ENCODE data around the gene KLHDC7B.

DNA sequence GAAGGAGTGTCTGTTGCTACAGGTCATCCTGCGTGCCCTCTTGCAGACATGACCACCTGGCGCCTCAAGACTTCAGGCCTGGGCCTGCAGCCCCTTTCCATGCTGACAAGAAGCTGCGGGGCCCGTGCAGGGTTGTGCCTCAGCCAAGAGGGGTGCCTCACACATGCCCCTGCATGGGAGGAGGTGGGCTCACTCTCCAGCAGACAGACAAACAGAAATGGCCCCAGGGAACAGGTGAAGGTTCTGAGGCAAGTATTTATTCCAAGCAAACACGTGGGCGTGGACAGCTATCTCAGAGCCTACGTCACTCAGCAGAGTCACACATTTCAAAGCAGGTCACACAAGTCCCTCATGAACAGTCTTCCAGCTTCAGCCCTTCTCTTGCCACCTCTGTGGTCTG is 22.9 kb downstream of the KLHDC7B start:
- TF ChIP-seq, protein P1, sequence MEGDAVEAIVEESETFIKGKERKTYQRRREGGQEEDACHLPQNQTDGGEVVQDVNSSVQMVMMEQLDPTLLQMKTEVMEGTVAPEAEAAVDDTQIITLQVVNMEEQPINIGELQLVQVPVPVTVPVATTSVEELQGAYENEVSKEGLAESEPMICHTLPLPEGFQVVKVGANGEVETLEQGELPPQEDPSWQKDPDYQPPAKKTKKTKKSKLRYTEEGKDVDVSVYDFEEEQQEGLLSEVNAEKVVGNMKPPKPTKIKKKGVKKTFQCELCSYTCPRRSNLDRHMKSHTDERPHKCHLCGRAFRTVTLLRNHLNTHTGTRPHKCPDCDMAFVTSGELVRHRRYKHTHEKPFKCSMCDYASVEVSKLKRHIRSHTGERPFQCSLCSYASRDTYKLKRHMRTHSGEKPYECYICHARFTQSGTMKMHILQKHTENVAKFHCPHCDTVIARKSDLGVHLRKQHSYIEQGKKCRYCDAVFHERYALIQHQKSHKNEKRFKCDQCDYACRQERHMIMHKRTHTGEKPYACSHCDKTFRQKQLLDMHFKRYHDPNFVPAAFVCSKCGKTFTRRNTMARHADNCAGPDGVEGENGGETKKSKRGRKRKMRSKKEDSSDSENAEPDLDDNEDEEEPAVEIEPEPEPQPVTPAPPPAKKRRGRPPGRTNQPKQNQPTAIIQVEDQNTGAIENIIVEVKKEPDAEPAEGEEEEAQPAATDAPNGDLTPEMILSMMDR (conservative IDR thresholded peaks at IDR 0.05; ENCODE audit: low read length): no peak
- no peak for TF ChIP-seq EZH2phosphoT487 (IDR thresholded peaks at IDR 0.05; ENCODE audit: borderline replicate concordance)

All from Loucy (cell line).